Thymus (tissue), 11 donors: ENCODE measurements around the gene RPRD1B. TPM values are rescaled to one million over a fixed set of nuclear protein-coding genes. Genes with fewer than 3 reads are reported as not detected.

ENCODE experiments used
- DNase-seq, 9 donors: peaks; one replicate each; pipeline ENCODE4 v3.0.0-alpha.2; 2013; ENCODE audit warnings: low spot score in 9 of 9, low read depth in 6 of 9, missing footprints in 1 of 9
- H3K27ac ChIP-seq, 2 donors: one replicate each; pipeline ENCODE4 v1.5.1; 2013; ENCODE audit warnings: control low read depth in 1 of 2, low read depth in 1 of 2, low read length in 1 of 2, mild to moderate bottlenecking in 1 of 2, moderate library complexity in 1 of 2
- H3K27me3 ChIP-seq, 2 donors: one replicate each; pipeline ENCODE4 v1.5.1; 2013; ENCODE audit warnings: low read length in 1 of 2; ENCODE audit not compliant: control insufficient read depth in 2 of 2, insufficient read depth in 1 of 2
- H3K36me3 ChIP-seq, 2 donors: one replicate each; pipeline ENCODE4 v1.5.1; 2013; ENCODE audit warnings: low read length in 1 of 2, mild to moderate bottlenecking in 1 of 2, moderate library complexity in 1 of 2; ENCODE audit not compliant: control insufficient read depth in 2 of 2, insufficient read depth in 2 of 2
- H3K4me1 ChIP-seq, 2 donors: one replicate each; pipeline ENCODE4 v1.5.1; 2013; ENCODE audit warnings: low read length in 2 of 2; ENCODE audit not compliant: control insufficient read depth in 2 of 2, insufficient read depth in 2 of 2
- H3K4me3 ChIP-seq, 2 donors: one replicate each; pipeline ENCODE4 v1.5.1; 2013; ENCODE audit warnings: low read length in 2 of 2, control low read depth in 1 of 2, mild to moderate bottlenecking in 1 of 2
- H3K9me3 ChIP-seq, 2 donors: one replicate each; pipeline ENCODE4 v1.5.1; 2013; ENCODE audit warnings: low read length in 1 of 2, mild to moderate bottlenecking in 1 of 2; ENCODE audit not compliant: control insufficient read depth in 2 of 2, insufficient read depth in 1 of 2
- WGBS: extraction: QIAGEN DNeasy Blood & Tissue Kit; methylation state at CpG from one replicate; pipeline ENCODE4 v1.1.7; 2013; 5-methylcytosine and 5-hydroxymethylcytosine counted together
- polyA plus RNA-seq: library from polyadenylated mRNA; stranded (reverse); fragments of 200-250 nt; gene quantifications from one replicate; pipeline ENCODE4 v1.2.3, GENCODE V29; 2013
- total RNA-seq: library from RNA; stranded (reverse); fragments of 120-200 nt; gene quantifications from one replicate; pipeline ENCODE4 v1.2.4, GENCODE V29; 2013
- donor health status: healthy.

The RPRD1B gene
- total and polyA plus RNA-seq, 2 donors, result 14.5 to 17.6 TPM

GRCh38 chr20:38126146-38126921 lies 92.8 kb downstream of the RPRD1B start:
- H3K27ac ChIP-seq, result no peak overlapping the region
- H3K27me3 ChIP-seq, result no peaks in the 10 kb centered on the region
- H3K9me3 ChIP-seq, result no peaks in the 10 kb centered on the region
- H3K4me3 ChIP-seq, result no peak overlapping the region
- H3K36me3 ChIP-seq, result no peaks in the 10 kb centered on the region
- H3K4me1 ChIP-seq, result peaks cover 0 to 3% of the 10 kb centered on the region in 2 donors
- DNase-seq, result no peak
- 94% methylated on average over 7 of the region's 7 CpGs for WGBS

GRCh38 chr20:38126932-38127621 lies 93.5 kb downstream of the RPRD1B start:
- Histone ChIP-seq H3K4me1 (peaks cover 0 to 3% of the 10 kb centered on the region in 2 donors), H3K9me3 (no peaks in the 10 kb centered on the region), H3K27ac (no peak overlapping the region), H3K27me3 (no peaks in the 10 kb centered on the region), H3K4me3 (no peak overlapping the region), H3K36me3 (no peaks in the 10 kb centered on the region)
- DNase-seq, result no peak
- 89% methylated on average over 12 of the region's 12 CpGs for WGBS

- no peak for DNase-seq
- Histone ChIP-seq H3K4me3 (no peak overlapping the region), H3K27me3 (no peaks in the 10 kb centered on the region), H3K4me1 (peaks cover 0 to 2% of the 10 kb centered on the region in 2 donors), H3K27ac (no peak overlapping the region), H3K36me3 (no peaks in the 10 kb centered on the region), H3K9me3 (no peaks in the 10 kb centered on the region)
- WGBS, result 93% methylated on average over 9 of the region's 9 CpGs
Measured at GRCh38 chr20:38127920-38128528, 94.5 kb downstream of the RPRD1B start.

DNA sequence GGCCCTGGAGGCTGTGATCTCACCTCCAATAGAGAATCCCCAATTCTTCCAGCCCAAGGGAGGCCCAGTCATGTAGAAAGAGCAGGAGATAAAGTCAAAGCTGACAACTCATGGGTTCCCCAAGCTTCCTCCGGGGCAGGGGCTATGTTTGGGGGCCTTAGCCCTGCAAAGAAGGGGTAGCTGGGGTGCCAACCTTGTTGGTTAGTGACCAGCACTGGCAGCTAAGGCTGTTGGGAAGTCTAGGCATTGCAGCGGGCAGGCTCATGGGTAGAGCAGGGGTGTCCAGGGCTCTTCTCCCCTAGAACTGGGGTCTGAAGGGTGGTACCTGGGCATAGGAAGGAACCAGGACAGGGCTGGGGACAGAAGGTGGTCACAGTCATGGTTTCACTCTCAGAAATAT lies 95.1 kb downstream of the RPRD1B start:
- Histone ChIP-seq H3K4me1 (no peaks in the 10 kb centered on the region), H3K9me3 (no peaks in the 10 kb centered on the region), H3K36me3 (no peaks in the 10 kb centered on the region), H3K4me3 (no peak overlapping the region), H3K27ac (no peak overlapping the region), H3K27me3 (no peaks in the 10 kb centered on the region)
- no peak for DNase-seq
- 95% methylated on average over 2 of the region's 2 CpGs for WGBS

- H3K27ac ChIP-seq, result no peak overlapping the region
- no peak for DNase-seq
Measured at GRCh38 chr20:38129248-38129865, 95.8 kb downstream of the RPRD1B start.

GRCh38 chr20:38129893-38130609 lies 96.5 kb downstream of the RPRD1B start:
- Histone ChIP-seq H3K27me3 (no peaks in the 10 kb centered on the region), H3K4me1 (peaks cover 0 to 9% of the 10 kb centered on the region in 2 donors), H3K4me3 (no peak overlapping the region), H3K27ac (no peak overlapping the region), H3K36me3 (no peaks in the 10 kb centered on the region), H3K9me3 (no peaks in the 10 kb centered on the region)
- WGBS, result 88% methylated on average over 15 of the region's 15 CpGs
- no peak for DNase-seq

More at GRCh38 chr20:38129248-38129865, 95.8 kb downstream of the RPRD1B start:
- H3K4me3 ChIP-seq, result no peak overlapping the region
- H3K27me3 ChIP-seq, result no peaks in the 10 kb centered on the region
- peaks cover 0 to 3% of the 10 kb centered on the region in 2 donors for H3K4me1 ChIP-seq
- no peaks in the 10 kb centered on the region for H3K9me3 ChIP-seq
- WGBS, result 96% methylated on average over 6 of the region's 6 CpGs
- no peaks in the 10 kb centered on the region for H3K36me3 ChIP-seq

GRCh38 chr20:38130687-38131587 lies 97.4 kb downstream of the RPRD1B start:
- 96% methylated on average over 19 of the region's 19 CpGs for WGBS
- Histone ChIP-seq H3K36me3 (no peaks in the 10 kb centered on the region), H3K9me3 (no peaks in the 10 kb centered on the region), H3K27ac (no peak overlapping the region), H3K4me3 (no peak overlapping the region), H3K4me1 (peaks cover 0 to 10% of the 10 kb centered on the region in 2 donors), H3K27me3 (no peaks in the 10 kb centered on the region)
- DNase-seq, result no peak

GRCh38 chr20:38131588-38132121 lies 98.1 kb downstream of the RPRD1B start:
- 94% methylated on average over 3 of the region's 3 CpGs for WGBS
- peaks cover 0 to 10% of the 10 kb centered on the region in 2 donors for H3K4me1 ChIP-seq
- H3K4me3 ChIP-seq, result no peak overlapping the region
- no peaks in the 10 kb centered on the region for H3K27me3 ChIP-seq
- no peak overlapping the region for H3K27ac ChIP-seq
- DNase-seq, result no peak
- no peaks in the 10 kb centered on the region for H3K9me3 ChIP-seq
- H3K36me3 ChIP-seq, result no peaks in the 10 kb centered on the region
